HG02588 (cell line): ENCODE measurements around the gene TRAPPC12.

Source experiments
- ATAC-seq: cut with Tn5 transposase; IDR thresholded peaks from one replicate; pipeline ENCODE4 v1.9.1; 2021; ENCODE audit warnings: mild to moderate bottlenecking, moderate library complexity; ENCODE audit not compliant: unreplicated experiment

Gene TRAPPC12

GRCh38 chr2:3465844-3466481 lies 86.5 kb downstream of the TRAPPC12 start:
- no peak for ATAC-seq

- ATAC-seq, result no peak
Observed at GRCh38 chr2:3466482-3466863, 87.0 kb downstream of the TRAPPC12 start.

GRCh38 chr2:3466966-3467365 lies 87.5 kb downstream of the TRAPPC12 start:
- ATAC-seq, result no peak

- ATAC-seq, result no peak
Observed at GRCh38 chr2:3467654-3468053, 88.2 kb downstream of the TRAPPC12 start.

GRCh38 chr2:3468296-3468988 lies 88.9 kb downstream of the TRAPPC12 start:
- ATAC-seq, result no peak

- no peak for ATAC-seq
Observed at GRCh38 chr2:3469486-3469885, 90.0 kb downstream of the TRAPPC12 start.

GRCh38 chr2:3470166-3470651 lies 90.7 kb downstream of the TRAPPC12 start:
- ATAC-seq, result no peak

- no peak for ATAC-seq
Observed at GRCh38 chr2:3470856-3471737, 91.6 kb downstream of the TRAPPC12 start.

GRCh38 chr2:3472296-3472695 lies 92.8 kb downstream of the TRAPPC12 start:
- ATAC-seq, result no peak

GRCh38 chr2:3472966-3473365 lies 93.5 kb downstream of the TRAPPC12 start:
- ATAC-seq, result no peak

GRCh38 chr2:3475771-3476170 lies 96.3 kb downstream of the TRAPPC12 start:
- ATAC-seq, result no peak

- ATAC-seq, result no peak
Observed at GRCh38 chr2:3476321-3476984, 97.0 kb downstream of the TRAPPC12 start.

GRCh38 chr2:3476985-3477327 lies 97.5 kb downstream of the TRAPPC12 start:
- ATAC-seq, result no peak

GRCh38 chr2:3478846-3479385 lies 99.4 kb downstream of the TRAPPC12 start:
- ATAC-seq, result no peak

GRCh38 chr2:3479430-3480320 lies 100.2 kb downstream of the TRAPPC12 start:
- no peak for ATAC-seq

- ATAC-seq, result no peak
Observed at GRCh38 chr2:3480352-3481010, 101.0 kb downstream of the TRAPPC12 start.

GRCh38 chr2:3481011-3481400 lies 101.5 kb downstream of the TRAPPC12 start:
- ATAC-seq, result no peak

- no peak for ATAC-seq
Observed at GRCh38 chr2:3481736-3482362, 102.4 kb downstream of the TRAPPC12 start.

- no peak for ATAC-seq
Observed at GRCh38 chr2:3482363-3482821, 102.9 kb downstream of the TRAPPC12 start.
